K562 (cell line): ENCODE data around the gene ABCC11. TPM values are rescaled to one million over a fixed set of nuclear protein-coding genes. Genes with fewer than 3 reads are reported as not detected.
A peak's percentile ranks its signal among the peaks of the same experiment; 100 is the strongest.

Source experiments
- C11orf30 ChIP-seq: fragments of 450-650 bp; IDR thresholded peaks from 2 replicates; pipeline ENCODE4 v1.6.1; 2016; ENCODE audit warnings: low read depth, mild to moderate bottlenecking
- FOXP1 ChIP-seq: sonication (generic); formaldehyde crosslinking; IDR thresholded peaks from 2 replicates; pipeline ENCODE4 v1.8.0; 2022; ENCODE audit warnings: mild to moderate bottlenecking, missing genetic modification reagents
- L3MBTL2 ChIP-seq: fragments of 450-650 bp; IDR thresholded peaks from 2 replicates; pipeline ENCODE4 v1.6.1; 2016; ENCODE audit warnings: mild to moderate bottlenecking, moderate library complexity
- MYNN ChIP-seq, 2 experiments: sonication (generic); formaldehyde crosslinking in 1 of 2; IDR thresholded peaks; 2 replicates each; pipeline versions ENCODE4 v1.5.0 to v1.6.1; 2016 to 2020; ENCODE audit warnings: antibody characterized with exemption in 1 of 2, missing genetic modification reagents in 1 of 2
- RBM17 ChIP-seq: fragments of 200-400 bp; formaldehyde crosslinking; IDR thresholded peaks from 2 replicates; pipeline ENCODE4 v1.6.1; 2017; ENCODE audit warnings: low read depth, mild to moderate bottlenecking, low read length, borderline replicate concordance
- REST ChIP-seq, 2 experiments: fragments of 450-650 bp; formaldehyde crosslinking in 1 of 2; IDR thresholded peaks; 2 replicates each; pipeline versions ENCODE4 v1.4.0 to v1.6.1; 2014 to 2020; ENCODE audit warnings: mild to moderate bottlenecking in 2 of 2, borderline replicate concordance in 1 of 2, low read depth in 1 of 2
- SMAD3 ChIP-seq: fragments of 450-650 bp; formaldehyde crosslinking; conservative IDR thresholded peaks from 2 replicates; pipeline ENCODE4 v1.4.0; 2020; ENCODE audit warnings: mild to moderate bottlenecking
- SMARCC2 ChIP-seq: fragments of 450-650 bp; IDR thresholded peaks from 2 replicates; pipeline ENCODE4 v1.6.1; 2017; ENCODE audit warnings: antibody characterized with exemption, moderate library complexity, mild to moderate bottlenecking, low read depth
- TEAD2 ChIP-seq: fragments of 450-650 bp; IDR thresholded peaks from 2 replicates; pipeline ENCODE4 v1.6.1; 2016; ENCODE audit warnings: missing genetic modification characterization, control low read depth, missing compliant biosample characterization
- ZFX ChIP-seq: sonication (generic); formaldehyde crosslinking; IDR thresholded peaks from 2 replicates; pipeline ENCODE4 v1.8.0; 2022; ENCODE audit warnings: mild to moderate bottlenecking, missing genetic modification reagents, moderate library complexity
- ZNF175 ChIP-seq: fragments of 200-800 bp; sonication (Bioruptor generic); IDR thresholded peaks from 2 replicates; pipeline ENCODE4 v1.6.1; 2016; ENCODE audit warnings: low read depth, mild to moderate bottlenecking, missing genetic modification characterization, missing compliant biosample characterization
- ZNF695 ChIP-seq: fragments of 450-650 bp; formaldehyde crosslinking; IDR thresholded peaks from 2 replicates; pipeline ENCODE4 v1.4.0; 2020; ENCODE audit warnings: mild to moderate bottlenecking, moderate library complexity
- ZNF717 ChIP-seq: fragments of 250-450 bp; sonication (Bioruptor Pico); IDR thresholded peaks from 2 replicates; pipeline ENCODE4 v1.5.0; 2021
- polyA plus RNA-seq, 8 experiments: library from polyadenylated mRNA; depleted of rRNA in 4 of 8; stranded (reverse) in 5 of 8; unstranded in 3 of 8; fragments of >200 nt; fragmentation: Nextera tagmentation in 2 of 8; fragmentation: Illumina TruSeq in 1 of 8; extraction: Ambion mirVana in 2 of 8; extraction: Trizol in 1 of 8; gene quantifications; 2 replicates each; pipeline versions ENCODE4 v1.2.1 to v1.2.3, GENCODE V29; 2011 to 2014; ENCODE audit warnings: inconsistent platforms in 1 of 8, missing spikeins in 1 of 8
- total RNA-seq, 7 experiments: library from RNA; depleted of rRNA in 6 of 7; stranded (reverse); fragments of >200 nt in 6 of 7; fragmentation: Illumina TruSeq in 2 of 7; extraction: Trizol in 2 of 7; gene quantifications; 2 replicates each; pipeline versions ENCODE4 v1.2.1 to v1.2.3, GENCODE V29; 2011 to 2021; ENCODE audit warnings: low replicate concordance in 1 of 7
- TF ChIP-seq, protein P1 (sequence below): fragments of 450-650 bp; IDR thresholded peaks from 2 replicates; pipeline ENCODE4 v1.7.1; 2018; ENCODE audit warnings: mild to moderate bottlenecking, low read depth; ENCODE audit not compliant: partially characterized antibody
- TF ChIP-seq, protein P2 (sequence below): fragments of 450-650 bp; formaldehyde crosslinking; IDR thresholded peaks from 2 replicates; pipeline ENCODE4 v1.4.0; 2022; ENCODE audit warnings: missing genetic modification characterization

The ABCC11 gene
- total and polyA plus RNA-seq, 9 of the 15 experiments (the other 6 are each of a cell fraction or from before 2014, with no cell fraction given): 0.04 to 0.14 (median 0.04) TPM; not detected in 6

DNA sequence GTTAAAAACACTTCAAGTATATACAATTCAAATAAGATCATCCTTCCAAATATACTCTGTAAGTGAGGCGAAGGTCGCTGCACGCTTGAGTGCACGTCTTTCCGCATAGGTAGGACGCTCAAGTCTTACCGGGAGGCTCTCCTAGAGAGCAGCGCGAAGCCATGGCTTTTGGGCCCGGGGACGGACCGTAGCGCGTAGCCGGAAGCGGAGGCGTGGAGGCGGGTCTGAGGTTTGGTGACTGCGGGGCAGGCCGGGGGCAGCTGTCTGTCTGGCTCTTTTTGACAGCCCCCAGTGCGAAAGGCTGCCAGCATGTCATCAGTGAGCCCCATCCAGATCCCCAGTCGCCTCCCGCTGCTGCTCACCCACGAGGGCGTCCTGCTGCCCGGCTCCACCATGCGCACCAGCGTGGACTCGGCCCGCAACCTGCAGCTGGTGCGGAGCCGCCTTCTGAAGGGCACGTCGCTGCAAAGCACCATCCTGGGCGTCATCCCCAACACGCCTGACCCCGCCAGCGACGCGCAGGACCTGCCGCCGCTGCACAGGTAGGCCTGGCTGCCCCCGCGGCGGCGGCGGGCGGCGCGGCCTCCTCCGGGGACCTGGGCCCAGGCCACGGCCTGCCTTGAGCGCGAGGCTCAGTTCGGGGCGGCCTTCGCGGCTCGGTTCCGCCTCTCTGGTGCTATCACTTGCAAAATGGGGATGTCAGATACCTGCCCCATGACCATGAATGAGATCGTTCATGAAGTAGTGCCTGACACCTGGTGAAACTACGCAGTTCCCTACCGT lies 3.1 kb downstream of the ABCC11 start, which contains the start of gene LONP2 (continued):
- TF ChIP-seq REST (IDR thresholded peaks at IDR 0.05; ENCODE audit: borderline replicate concordance): no peak
- TF ChIP-seq REST (CRISPR knock-in tag; IDR thresholded peaks at IDR 0.05; ENCODE audit: low read depth): no peak
- TF ChIP-seq ZNF717 (CRISPR knock-in tag): no peak
- TF ChIP-seq SMAD3 (CRISPR knock-in tag): no peak
- peak; percentile 40; the same call in 1 of the 2 replicates for TF ChIP-seq FOXP1
- TF ChIP-seq, protein P1, sequence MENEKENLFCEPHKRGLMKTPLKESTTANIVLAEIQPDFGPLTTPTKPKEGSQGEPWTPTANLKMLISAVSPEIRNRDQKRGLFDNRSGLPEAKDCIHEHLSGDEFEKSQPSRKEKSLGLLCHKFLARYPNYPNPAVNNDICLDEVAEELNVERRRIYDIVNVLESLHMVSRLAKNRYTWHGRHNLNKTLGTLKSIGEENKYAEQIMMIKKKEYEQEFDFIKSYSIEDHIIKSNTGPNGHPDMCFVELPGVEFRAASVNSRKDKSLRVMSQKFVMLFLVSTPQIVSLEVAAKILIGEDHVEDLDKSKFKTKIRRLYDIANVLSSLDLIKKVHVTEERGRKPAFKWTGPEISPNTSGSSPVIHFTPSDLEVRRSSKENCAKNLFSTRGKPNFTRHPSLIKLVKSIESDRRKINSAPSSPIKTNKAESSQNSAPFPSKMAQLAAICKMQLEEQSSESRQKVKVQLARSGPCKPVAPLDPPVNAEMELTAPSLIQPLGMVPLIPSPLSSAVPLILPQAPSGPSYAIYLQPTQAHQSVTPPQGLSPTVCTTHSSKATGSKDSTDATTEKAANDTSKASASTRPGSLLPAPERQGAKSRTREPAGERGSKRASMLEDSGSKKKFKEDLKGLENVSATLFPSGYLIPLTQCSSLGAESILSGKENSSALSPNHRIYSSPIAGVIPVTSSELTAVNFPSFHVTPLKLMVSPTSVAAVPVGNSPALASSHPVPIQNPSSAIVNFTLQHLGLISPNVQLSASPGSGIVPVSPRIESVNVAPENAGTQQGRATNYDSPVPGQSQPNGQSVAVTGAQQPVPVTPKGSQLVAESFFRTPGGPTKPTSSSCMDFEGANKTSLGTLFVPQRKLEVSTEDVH: peak; percentile 65
- TF ChIP-seq ZNF695: no peak
- TF ChIP-seq SMARCC2: no peak
- TF ChIP-seq C11orf30: peak; percentile 77
- TF ChIP-seq ZFX (CRISPR knock-in tag): peak; percentile 95
- TF ChIP-seq, protein P2, sequence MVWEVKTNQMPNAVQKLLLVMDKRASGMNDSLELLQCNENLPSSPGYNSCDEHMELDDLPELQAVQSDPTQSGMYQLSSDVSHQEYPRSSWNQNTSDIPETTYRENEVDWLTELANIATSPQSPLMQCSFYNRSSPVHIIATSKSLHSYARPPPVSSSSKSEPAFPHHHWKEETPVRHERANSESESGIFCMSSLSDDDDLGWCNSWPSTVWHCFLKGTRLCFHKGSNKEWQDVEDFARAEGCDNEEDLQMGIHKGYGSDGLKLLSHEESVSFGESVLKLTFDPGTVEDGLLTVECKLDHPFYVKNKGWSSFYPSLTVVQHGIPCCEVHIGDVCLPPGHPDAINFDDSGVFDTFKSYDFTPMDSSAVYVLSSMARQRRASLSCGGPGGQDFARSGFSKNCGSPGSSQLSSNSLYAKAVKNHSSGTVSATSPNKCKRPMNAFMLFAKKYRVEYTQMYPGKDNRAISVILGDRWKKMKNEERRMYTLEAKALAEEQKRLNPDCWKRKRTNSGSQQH (CRISPR knock-in tag): no peak
- no peak for TF ChIP-seq RBM17
- no peak for TF ChIP-seq ZNF175 (CRISPR knock-in tag)
- TF ChIP-seq TEAD2 (tag): no peak
- TF ChIP-seq L3MBTL2: peak; percentile 68
- TF ChIP-seq MYNN (IDR thresholded peaks at IDR 0.05): peak; percentile 28; the same call in 1 of the 2 replicates
- no peak for TF ChIP-seq MYNN (CRISPR knock-in tag; IDR thresholded peaks at IDR 0.05)
